Panc1 (cell line): ENCODE measurements around the gene NR6A1.

Experiments used
- POLR2AphosphoS5 ChIP-seq: IDR thresholded peaks from 2 replicates; pipeline ENCODE4 v1.6.1; 2012; ENCODE audit warnings: mild to moderate bottlenecking, low read depth, low read length, moderate library complexity
- REST ChIP-seq, 2 experiments: IDR thresholded peaks; 2 replicates each; pipeline ENCODE4 v1.6.1; 2011 to 2012; ENCODE audit warnings: low read depth in 2 of 2, control low read depth in 1 of 2, low read length in 1 of 2, mild to moderate bottlenecking in 1 of 2, moderate library complexity in 1 of 2; ENCODE audit not compliant: insufficient read depth in 1 of 2
- SIN3A ChIP-seq: IDR thresholded peaks from 2 replicates; pipeline ENCODE4 v1.6.1; 2012; ENCODE audit warnings: low read depth, mild to moderate bottlenecking, low read length, moderate library complexity, borderline replicate concordance; ENCODE audit not compliant: insufficient read depth
- TCF7L2 ChIP-seq: IDR thresholded peaks from 2 replicates; pipeline ENCODE4 v1.6.1; 2011; ENCODE audit warnings: mild to moderate bottlenecking, low read depth, low read length, inconsistent platforms
- TF ChIP-seq, protein P1 (sequence below): fragments of 450-650 bp; IDR thresholded peaks from 2 replicates; pipeline ENCODE4 v1.5.1; 2017; ENCODE audit warnings: mild to moderate bottlenecking

- TF ChIP-seq, protein P1, sequence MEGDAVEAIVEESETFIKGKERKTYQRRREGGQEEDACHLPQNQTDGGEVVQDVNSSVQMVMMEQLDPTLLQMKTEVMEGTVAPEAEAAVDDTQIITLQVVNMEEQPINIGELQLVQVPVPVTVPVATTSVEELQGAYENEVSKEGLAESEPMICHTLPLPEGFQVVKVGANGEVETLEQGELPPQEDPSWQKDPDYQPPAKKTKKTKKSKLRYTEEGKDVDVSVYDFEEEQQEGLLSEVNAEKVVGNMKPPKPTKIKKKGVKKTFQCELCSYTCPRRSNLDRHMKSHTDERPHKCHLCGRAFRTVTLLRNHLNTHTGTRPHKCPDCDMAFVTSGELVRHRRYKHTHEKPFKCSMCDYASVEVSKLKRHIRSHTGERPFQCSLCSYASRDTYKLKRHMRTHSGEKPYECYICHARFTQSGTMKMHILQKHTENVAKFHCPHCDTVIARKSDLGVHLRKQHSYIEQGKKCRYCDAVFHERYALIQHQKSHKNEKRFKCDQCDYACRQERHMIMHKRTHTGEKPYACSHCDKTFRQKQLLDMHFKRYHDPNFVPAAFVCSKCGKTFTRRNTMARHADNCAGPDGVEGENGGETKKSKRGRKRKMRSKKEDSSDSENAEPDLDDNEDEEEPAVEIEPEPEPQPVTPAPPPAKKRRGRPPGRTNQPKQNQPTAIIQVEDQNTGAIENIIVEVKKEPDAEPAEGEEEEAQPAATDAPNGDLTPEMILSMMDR: no peak
- TF ChIP-seq REST (IDR thresholded peaks at IDR 0.05; ENCODE audit: insufficient read depth in 1 of 2, low read depth in 2 of 2, low read length in 1 of 2): no peak
- TF ChIP-seq TCF7L2: no peak
- TF ChIP-seq POLR2AphosphoS5: no peak
- TF ChIP-seq SIN3A: no peak
Observed at GRCh38 chr9:124593651-124594058, 177.5 kb downstream of the NR6A1 start.
